Measurements from ENCODE around the gene C5orf46.
"Not testable (repeated sequence)": the region's sequence is repeated elsewhere in the genome, so short reads cannot be mapped to it uniquely, and the experiment has no call there.

The C5orf46 gene

GRCh38 chr5:147906326-147907095, at the start of gene C5orf46:
C5orf46 (minus strand) TSS chr5:147906538; CDS start chr5:147906501, 37 bp downstream.
- DNase-seq, result no peak

- DNase-seq, result no peak
Measured at GRCh38 chr5:147954971-147955370, 48.6 kb upstream of the C5orf46 start.

DNA sequence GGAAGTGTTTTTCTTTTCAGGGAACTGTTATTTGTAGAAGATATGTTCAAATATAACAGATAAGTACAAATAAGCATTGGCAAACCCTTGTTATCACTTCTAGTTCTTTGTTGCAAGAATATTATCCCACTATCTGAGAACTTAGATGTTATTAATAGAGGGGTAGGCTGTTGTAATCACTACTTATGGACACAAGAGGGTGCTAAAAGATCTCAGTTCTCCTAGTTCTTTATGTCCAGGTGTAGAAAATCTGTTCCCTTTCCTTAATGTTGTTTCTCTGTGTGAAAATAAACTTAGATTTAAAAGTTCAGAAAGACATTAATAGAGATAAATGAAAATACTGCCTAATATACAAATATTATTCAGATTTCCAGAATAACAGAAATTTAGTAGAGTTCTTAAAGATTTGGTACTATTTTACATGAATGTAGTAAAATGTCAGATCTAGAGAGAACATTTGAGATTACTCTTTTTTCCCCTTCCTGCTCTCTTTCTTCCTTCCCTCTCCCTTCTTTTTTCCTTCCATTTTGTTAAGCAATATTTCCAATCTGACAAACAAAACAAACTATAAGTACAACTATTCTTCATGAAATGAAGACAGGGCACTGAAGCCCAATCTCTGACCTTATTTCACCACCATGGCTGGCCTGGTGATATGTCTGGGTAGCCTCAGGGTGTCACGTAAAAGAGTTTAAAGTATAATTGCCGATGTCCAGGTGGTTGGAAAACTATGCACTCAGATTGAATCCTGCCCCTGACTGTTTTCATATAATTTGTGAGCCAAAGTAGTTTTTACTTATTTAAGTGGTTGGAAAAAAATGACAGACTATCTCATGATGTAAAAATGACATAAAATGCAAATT, 43.6 kb upstream of the C5orf46 start:
- DNase-seq, result no peak

GRCh38 chr5:147946658-147947274, 40.4 kb upstream of the C5orf46 start:
- not testable (repeated sequence) for DNase-seq

GRCh38 chr5:147939431-147940114, 33.2 kb upstream of the C5orf46 start:
- DNase-seq, result no peak

DNA sequence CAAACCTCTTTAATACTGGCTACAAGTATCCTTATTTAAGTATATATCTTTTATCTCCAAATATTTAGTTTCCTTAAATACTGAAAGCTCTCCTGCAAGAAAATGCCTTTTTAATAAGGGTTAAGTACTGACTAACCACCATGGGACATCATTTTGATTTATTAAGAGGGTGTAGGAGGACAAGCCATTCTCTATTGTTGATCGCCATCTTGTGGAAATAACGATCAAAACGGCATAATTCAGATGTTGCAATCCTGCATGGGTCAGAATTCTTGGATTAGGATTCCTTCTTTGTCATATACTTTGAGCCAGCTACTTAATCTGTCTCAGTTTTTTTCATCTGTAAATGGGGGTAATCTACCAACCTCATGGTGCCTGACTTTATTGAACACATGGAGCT, 28.7 kb upstream of the C5orf46 start:
- DNase-seq, result no peak

DNA sequence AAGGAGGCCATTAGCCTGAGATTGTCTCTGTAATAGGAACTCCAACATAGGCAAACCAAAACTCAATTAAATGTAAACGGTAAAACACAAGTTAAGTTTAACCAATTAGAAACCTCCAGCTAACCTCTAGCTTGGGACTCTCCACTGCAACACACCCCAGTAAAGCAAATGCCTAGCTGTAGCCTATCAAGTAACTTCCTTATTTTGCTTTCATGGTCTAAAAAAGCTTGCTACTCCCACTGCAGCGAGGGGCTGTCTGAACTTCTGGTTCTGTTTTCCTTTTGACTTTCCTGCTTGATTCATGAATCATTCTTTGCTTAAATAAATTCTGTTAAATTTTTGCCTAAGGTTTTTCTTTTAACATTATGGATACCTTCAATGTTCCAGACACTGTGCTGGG, 24.4 kb upstream of the C5orf46 start:
- no peak for DNase-seq

- DNase-seq, result no peak
Measured at GRCh38 chr5:147927901-147928300, 21.6 kb upstream of the C5orf46 start.

DNA sequence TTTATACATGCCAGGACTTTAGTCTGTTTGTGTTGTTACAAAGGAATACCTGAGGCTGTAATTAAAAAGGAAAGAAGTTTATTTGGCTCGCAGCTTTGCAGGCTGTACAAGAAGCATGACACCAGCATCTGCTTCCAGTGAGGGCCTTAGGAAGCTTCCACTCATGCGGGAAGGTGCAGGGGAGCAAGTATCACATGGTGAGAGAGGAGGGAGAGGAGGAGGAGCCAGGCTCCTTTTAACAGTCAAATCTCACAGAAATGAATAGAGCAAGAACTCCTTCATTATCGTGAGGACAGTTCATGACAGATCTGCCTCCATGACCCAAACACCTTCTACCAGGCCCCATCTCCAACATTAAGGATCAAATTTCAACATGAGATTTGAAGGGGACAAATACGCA, 18.7 kb upstream of the C5orf46 start:
- DNase-seq, result no peak

- DNase-seq, result no peak
Measured at GRCh38 chr5:147921136-147921535, 14.8 kb upstream of the C5orf46 start.

GRCh38 chr5:147920420-147921030, 14.2 kb upstream of the C5orf46 start:
- DNase-seq, result no peak

- DNase-seq, result peak; percentile 19
Measured at GRCh38 chr5:147918899-147919298, 12.6 kb upstream of the C5orf46 start.

GRCh38 chr5:147918101-147918685, 11.9 kb upstream of the C5orf46 start:
- DNase-seq, result no peak

- no peak for DNase-seq
Measured at GRCh38 chr5:147913786-147914185, 7.4 kb upstream of the C5orf46 start.

DNA sequence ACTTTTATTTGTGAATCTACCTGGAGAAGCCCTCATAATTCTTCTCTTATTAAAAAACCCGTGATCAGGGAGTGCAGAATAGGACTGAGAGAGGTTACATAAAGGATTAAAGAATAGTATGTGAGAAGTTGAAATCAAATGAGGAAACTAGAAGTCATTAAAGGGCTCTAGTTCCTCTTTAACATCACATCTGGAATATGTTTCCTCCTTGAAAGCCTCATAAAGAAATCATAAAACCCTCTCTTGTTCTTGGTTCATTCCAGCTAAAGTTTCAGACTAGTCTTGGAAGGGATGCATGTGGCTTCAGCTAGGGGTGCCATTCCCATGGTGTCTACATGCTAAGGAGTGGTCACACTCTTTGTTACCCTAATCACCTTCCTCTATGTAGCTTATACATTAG, 5.7 kb upstream of the C5orf46 start:
- DNase-seq, result no peak

- peak; percentile 40 for DNase-seq
Measured at GRCh38 chr5:147911427-147911826, 5.1 kb upstream of the C5orf46 start.

DNA sequence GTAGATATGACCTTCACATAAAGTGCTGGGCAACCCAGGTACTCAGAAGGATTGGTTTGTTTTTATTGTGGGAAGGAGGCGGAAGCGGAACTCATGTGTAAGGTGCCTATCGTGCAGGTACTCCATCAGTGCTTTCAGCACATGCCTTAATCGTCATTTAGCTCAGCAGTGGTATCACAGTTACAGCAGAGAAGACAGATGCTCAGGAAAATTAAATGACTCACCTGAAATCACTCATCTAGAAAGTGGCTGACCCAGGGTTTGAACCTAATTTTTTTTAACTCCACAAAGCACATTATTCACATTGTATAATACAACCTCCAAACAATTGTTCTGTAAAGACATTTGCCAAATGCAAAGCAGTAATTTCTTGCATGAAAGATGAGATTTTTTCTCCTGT, 2.2 kb downstream of the C5orf46 start:
- DNase-seq, result no peak

DNA sequence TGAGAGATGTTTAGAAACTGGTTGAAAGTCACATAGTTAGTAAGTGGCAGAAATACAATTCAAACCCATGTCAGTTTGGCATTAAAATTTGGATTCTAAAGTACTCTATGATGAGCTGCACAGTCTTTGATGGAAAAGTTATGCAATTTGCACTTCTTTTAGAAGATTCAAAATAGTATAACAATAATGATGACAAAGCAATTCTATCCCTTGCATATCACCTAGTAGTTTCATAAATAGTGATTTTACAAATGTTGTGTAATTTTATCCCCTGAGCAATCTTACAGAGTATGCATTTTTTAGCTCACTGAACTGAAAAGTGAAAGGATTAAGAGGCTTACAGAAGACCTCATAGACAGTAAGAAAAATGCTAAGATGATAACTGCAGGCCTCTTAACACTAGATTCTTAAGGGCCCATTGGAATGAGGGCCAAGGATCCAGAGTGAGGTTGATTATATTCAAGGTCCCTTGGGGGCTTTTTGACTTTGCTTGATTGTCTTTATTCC, 3.7 kb downstream of the C5orf46 start:
- no peak for DNase-seq

- no peak for DNase-seq
Measured at GRCh38 chr5:147901599-147902039, 4.7 kb downstream of the C5orf46 start.

- DNase-seq, result no peak
Measured at GRCh38 chr5:147898875-147899401, 7.4 kb downstream of the C5orf46 start.

GRCh38 chr5:147895864-147896263, 10.5 kb downstream of the C5orf46 start:
- no peak for DNase-seq

- DNase-seq, result no peak
Measured at GRCh38 chr5:147893820-147894219, 12.5 kb downstream of the C5orf46 start.

Data from NCI-H2171 (cell line).